HepG2 (cell line): ENCODE results near the gene ACO1. TPM values are rescaled to one million over a fixed set of nuclear protein-coding genes. Genes with fewer than 3 reads are reported as not detected.

Experiments used
- ATAC-seq: fragments of 200-7000 bp; cut with Tn5 transposase; 3 replicates; pipeline ENCODE4 v1.9.1; 2020; ENCODE audit warnings: mild to moderate bottlenecking, moderate library complexity
- BruUV-seq: library from RNA; stranded (reverse); fragments of 400-500 nt; replicated peaks from 2 replicates; lab custom pipeline; 2021; lab: Mats Ljungman, UMichigan
- CTCF ChIA-PET: fragments of 300-600 bp; formaldehyde crosslinking; extraction: SDS; loops from one replicate; lab custom pipeline; 2021; ENCODE audit warnings: low total read pairs, inconsistent platforms, low intra/inter-chr PET ratio; lab: Yijun Ruan, JAX
- POLR2A ChIA-PET: fragments of 350-600 bp; sonication (Branson Sonifier 250); formaldehyde crosslinking; loops from one replicate; lab custom pipeline; 2020; ENCODE audit warnings: antibody characterized with exemption, inconsistent platforms; lab: Yijun Ruan, JAX
- DNase-seq: peaks from one replicate; pipeline ENCODE4 v3.0.0-alpha.2; 2015; ENCODE audit warnings: low spot score
- FAIRE-seq: peaks from 3 replicates; lab custom pipeline; 2011; peaks lifted over from hg19 to GRCh38; lab: Jason Lieb, UNC
- H2AFZ ChIP-seq: one replicate; pipeline ENCODE4 v1.6.1; 2011; ENCODE audit warnings: low read length, inconsistent platforms
- H3K27ac ChIP-seq: fragments of 300-600 bp; 3 replicates; pipeline ENCODE4 v1.8.0; 2011; ENCODE audit warnings: mixed run types, mild to moderate bottlenecking, mixed read lengths, low read length, inconsistent platforms; ENCODE audit not compliant: insufficient read depth; ENCODE audit errors: extremely low read length
- H3K27me3 ChIP-seq, 2 experiments: fragments of 200-600 bp in 1 of 2; 2 replicates in 1 of 2; 3 replicates in 1 of 2; pipeline versions ENCODE4 v1.6.0 to v1.8.0; 2011; ENCODE audit warnings: low read length in 2 of 2, mild to moderate bottlenecking in 2 of 2, moderate library complexity in 2 of 2, inconsistent platforms in 1 of 2; ENCODE audit not compliant: insufficient read depth in 2 of 2, control insufficient read depth in 1 of 2
- H3K36me3 ChIP-seq, 2 experiments: fragments of 200-600 bp in 1 of 2; replicated peaks in 1 of 2; 2 replicates in 1 of 2; 3 replicates in 1 of 2; pipeline versions ENCODE4 v1.5.1 to v1.8.0; 2011; ENCODE audit warnings: low read length in 2 of 2, inconsistent platforms in 1 of 2; ENCODE audit not compliant: insufficient read depth in 2 of 2, control insufficient read depth in 1 of 2
- H3K4me1 ChIP-seq: 2 replicates; pipeline ENCODE4 v1.5.1; 2012; ENCODE audit warnings: low read length, inconsistent platforms; ENCODE audit not compliant: insufficient read depth
- H3K4me2 ChIP-seq: 2 replicates; pipeline ENCODE4 v1.6.0; 2011; ENCODE audit warnings: low read depth, low read length, inconsistent platforms
- H3K4me3 ChIP-seq, 3 experiments: fragments of 200-600 bp in 1 of 3; sonication (generic), shearing (Covaris generic) in 1 of 3; replicated peaks in 1 of 3; 2 replicates each; pipeline ENCODE4 v1.5.1; 2011 to 2016; ENCODE audit warnings: low read length in 3 of 3, inconsistent platforms in 2 of 3, low read depth in 2 of 3, mild to moderate bottlenecking in 2 of 3, control low read depth in 1 of 3, mixed read lengths in 1 of 3; ENCODE audit not compliant: insufficient read depth in 1 of 3
- H3K79me2 ChIP-seq: one replicate; pipeline ENCODE4 v1.6.1; 2011; ENCODE audit warnings: low read length, inconsistent platforms; ENCODE audit not compliant: insufficient read depth
- H3K9ac ChIP-seq: 2 replicates; pipeline ENCODE4 v1.6.0; 2011; ENCODE audit warnings: mild to moderate bottlenecking, low read depth, low read length, inconsistent platforms; ENCODE audit not compliant: insufficient read depth
- H3K9me3 ChIP-seq: 2 replicates; pipeline ENCODE4 v1.5.1; 2012; ENCODE audit warnings: mild to moderate bottlenecking, low read length
- H4K20me1 ChIP-seq: 2 replicates; pipeline ENCODE4 v1.6.0; 2011; ENCODE audit warnings: inconsistent platforms, mild to moderate bottlenecking, low read length, moderate library complexity; ENCODE audit not compliant: insufficient read depth
- ARID3A ChIP-seq: IDR thresholded peaks from 2 replicates; pipeline ENCODE4 v1.6.1; 2012; ENCODE audit warnings: low read depth, low read length, improper control_type of control experiment
- CCDC6 ChIP-seq: sonication (generic); formaldehyde crosslinking; IDR thresholded peaks from 2 replicates; pipeline ENCODE4 v1.8.1; 2022; ENCODE audit warnings: mild to moderate bottlenecking, missing genetic modification reagents, moderate library complexity
- DR1 ChIP-seq: sonication (generic); formaldehyde crosslinking; IDR thresholded peaks from 2 replicates; pipeline ENCODE4 v1.8.0; 2021; ENCODE audit warnings: mild to moderate bottlenecking, missing genetic modification reagents, inconsistent platforms
- ESRRA ChIP-seq: sonication (generic); formaldehyde crosslinking; IDR thresholded peaks from 2 replicates; pipeline ENCODE4 v1.5.1; 2020; ENCODE audit warnings: mild to moderate bottlenecking, low read depth, missing genetic modification reagents
- HDAC1 ChIP-seq: sonication (generic); formaldehyde crosslinking; IDR thresholded peaks from 2 replicates; pipeline ENCODE4 v1.5.1; 2020; ENCODE audit warnings: mild to moderate bottlenecking, missing genetic modification reagents
- HNF4G ChIP-seq, 2 experiments: sonication (generic) in 1 of 2; formaldehyde crosslinking in 1 of 2; IDR thresholded peaks; 2 replicates each; pipeline versions ENCODE4 v1.4.0 to v1.6.1; 2011 to 2020; ENCODE audit warnings: borderline replicate concordance in 2 of 2, low read depth in 2 of 2, mild to moderate bottlenecking in 2 of 2, low read length in 1 of 2, missing genetic modification reagents in 1 of 2, moderate library complexity in 1 of 2
- KDM6A ChIP-seq: IDR thresholded peaks from 2 replicates; pipeline ENCODE4 v1.6.1; 2016; ENCODE audit warnings: low read depth
- RELA ChIP-seq: sonication (generic); formaldehyde crosslinking; IDR thresholded peaks from 2 replicates; pipeline ENCODE4 v1.4.0; 2020; ENCODE audit warnings: missing genetic modification reagents
- THAP7 ChIP-seq: sonication (generic); formaldehyde crosslinking; IDR thresholded peaks from 2 replicates; pipeline ENCODE4 v1.8.1; 2023; ENCODE audit warnings: mild to moderate bottlenecking, missing genetic modification reagents
- U2AF2 ChIP-seq: fragments of 200-400 bp; formaldehyde crosslinking; IDR thresholded peaks from 2 replicates; pipeline ENCODE4 v1.6.1; 2017; ENCODE audit warnings: low read depth, mild to moderate bottlenecking, low read length
- ZFP36L2 ChIP-seq: sonication (generic); formaldehyde crosslinking; IDR thresholded peaks from 2 replicates; pipeline ENCODE4 v1.4.0; 2020; ENCODE audit warnings: missing genetic modification reagents
- ZNF329 ChIP-seq: sonication (generic); formaldehyde crosslinking; IDR thresholded peaks from 2 replicates; pipeline ENCODE4 v1.9.0; 2021; ENCODE audit warnings: low read depth, mild to moderate bottlenecking, missing genetic modification reagents
- ZNF572 ChIP-seq: sonication (generic); formaldehyde crosslinking; IDR thresholded peaks from 2 replicates; pipeline ENCODE4 v1.5.1; 2020; ENCODE audit warnings: mild to moderate bottlenecking, missing genetic modification reagents
- ZNF577 ChIP-seq: sonication (generic); formaldehyde crosslinking; IDR thresholded peaks from 2 replicates; pipeline ENCODE4 v1.4.0; 2020; ENCODE audit warnings: mild to moderate bottlenecking, low read depth, missing genetic modification reagents, borderline replicate concordance
- ZNF619 ChIP-seq: sonication (generic); formaldehyde crosslinking; IDR thresholded peaks from 2 replicates; pipeline ENCODE4 v1.4.0; 2020; ENCODE audit warnings: mild to moderate bottlenecking, missing genetic modification reagents
- ZNF670 ChIP-seq: sonication (generic); formaldehyde crosslinking; IDR thresholded peaks from 2 replicates; pipeline ENCODE4 v1.8.0; 2022; ENCODE audit warnings: mild to moderate bottlenecking, missing genetic modification reagents, borderline replicate concordance
- whole genome bisulfite sequencing: methylation state at CpG from one replicate; pipeline ENCODE4 v1.1.6; 2017; ENCODE audit warnings: low lambda C conversion rate; 5-methylcytosine and 5-hydroxymethylcytosine counted together
- in situ Hi-C: cut with HindIII; loops from 2 replicates; pipeline ENCODE4 v1.10.0; 2017; ENCODE audit warnings: low pct_unique_long_range_greater_than_20kb; ENCODE audit not compliant: extremely low pct_ligation_motif_present
- intact Hi-C: fragments of 100-400 bp; cut with micrococcal nuclease; formaldehyde crosslinking; loops from one replicate; pipeline ENCODE4 v1.10.0; 2022; ENCODE audit not compliant: unreplicated experiment
- polyA plus RNA-seq, 8 experiments: library from polyadenylated mRNA; depleted of rRNA in 3 of 8; stranded (reverse) in 7 of 8; unstranded in 1 of 8; fragments of >200 nt; fragmentation: Illumina TruSeq in 4 of 8; extraction: Trizol in 4 of 8; gene quantifications; 2 replicates each; pipeline versions ENCODE4 v1.2.1 to v1.2.3, GENCODE V29; 2011 to 2016; ENCODE audit warnings: low read depth in 4 of 8, missing spikeins in 1 of 8, mixed read lengths in 1 of 8; ENCODE audit not compliant: insufficient read depth in 1 of 8
- total RNA-seq, 5 experiments: library from RNA; depleted of rRNA; stranded (reverse); fragments of >200 nt; fragmentation: Illumina TruSeq; extraction: Trizol; gene quantifications; 2 replicates each; pipeline ENCODE4 v1.2.3, GENCODE V29; 2016; ENCODE audit warnings: low read depth in 1 of 5

ACO1 gene
- total and polyA plus RNA-seq, 2 of the 13 experiments (the other 11 are each of a cell fraction or from before 2014, with no cell fraction given), result 20.1 to 48.2 TPM

- Histone ChIP-seq H3K79me2 (no peaks in the 10 kb centered on the region), H3K4me3 (no peak overlapping the region), H3K27me3 (no peaks in the 10 kb centered on the region), H3K4me1 (no peaks in the 10 kb centered on the region), H3K36me3 (peaks cover 11 to 38% of the 10 kb centered on the region in 2 experiments), H4K20me1 (no peaks in the 10 kb centered on the region), H3K27ac (no peak overlapping the region), H3K9me3 (no peaks in the 10 kb centered on the region), H2AFZ (no peak overlapping the region), H3K4me2 (no peak overlapping the region), H3K9ac (no peak overlapping the region)
- intact Hi-C loops (no loop called here), in situ Hi-C loops (no loop called here)
- POLR2A ChIA-PET, result interaction anchor here (0.7 kb wide), 1 partner anchor 18 kb away, joined by 5 read pairs; no protein-coding TSS in a partner anchor
- no peak for FAIRE-seq
- BruUV-seq, result no TSS peak
- CTCF ChIA-PET, result no interaction called here
- no peak for TF ChIP-seq HDAC1 (CRISPR knock-in tag)
- no peak for TF ChIP-seq RELA (CRISPR knock-in tag)
- TF ChIP-seq ZNF572 (CRISPR knock-in tag), result no peak
- TF ChIP-seq DR1 (CRISPR knock-in tag), result no peak
- no peak for TF ChIP-seq KDM6A (CRISPR knock-in tag)
- no peak for TF ChIP-seq ZNF670 (CRISPR knock-in tag)
- no peak for DNase-seq
- ATAC-seq, result no peak
Observed at GRCh38 chr9:32413424-32413823, 29.0 kb downstream of the ACO1 start.

GRCh38 chr9:32414856-32415255 lies 30.4 kb downstream of the ACO1 start:
- DNase-seq (no peak), ATAC-seq (no peak), FAIRE-seq (no peak)
- H4K20me1 ChIP-seq, result no peaks in the 10 kb centered on the region
- H3K36me3 ChIP-seq, result peaks cover 11 to 34% of the 10 kb centered on the region in 2 experiments
- POLR2A ChIA-PET, result no interaction called here
- H3K4me1 ChIP-seq, result no peaks in the 10 kb centered on the region
- no peak overlapping the region for H2AFZ ChIP-seq
- no peak overlapping the region for H3K9ac ChIP-seq
- no peaks in the 10 kb centered on the region for H3K27me3 ChIP-seq
- no peak overlapping the region for H3K4me2 ChIP-seq
- H3K4me3 ChIP-seq, result no peak overlapping the region
- CTCF ChIA-PET, result no interaction called here
- H3K27ac ChIP-seq, result no peak overlapping the region
- H3K9me3 ChIP-seq, result no peaks in the 10 kb centered on the region
- in situ Hi-C loops (no loop called here), intact Hi-C loops (no loop called here)
- BruUV-seq, result no TSS peak
- WGBS, result 88% methylated on average over 2 of the region's 2 CpGs
- H3K79me2 ChIP-seq, result no peaks in the 10 kb centered on the region
- TF ChIP-seq ESRRA (CRISPR knock-in tag), result no peak
- TF ChIP-seq ZNF329 (CRISPR knock-in tag), result no peak
- no peak for TF ChIP-seq THAP7 (CRISPR knock-in tag)
- TF ChIP-seq CCDC6 (CRISPR knock-in tag), result no peak
- no peak for TF ChIP-seq ZNF577
- TF ChIP-seq HNF4G (IDR thresholded peaks at IDR 0.05; ENCODE audit: borderline replicate concordance, low read depth, low read length), result no peak
- no peak for TF ChIP-seq HNF4G (CRISPR knock-in tag; IDR thresholded peaks at IDR 0.05; ENCODE audit: borderline replicate concordance, low read depth)
- no peak for TF ChIP-seq U2AF2
- TF ChIP-seq ZNF619, result no peak
- TF ChIP-seq ARID3A, result no peak
- TF ChIP-seq ZFP36L2 (CRISPR knock-in tag), result no peak
